GM19397 (cell line): ENCODE data around the gene KCNJ5.

Source experiments
- ATAC-seq: cut with Tn5 transposase; IDR thresholded peaks from one replicate; pipeline ENCODE4 v1.9.1; 2021; ENCODE audit warnings: mild to moderate bottlenecking, moderate library complexity; ENCODE audit not compliant: unreplicated experiment

Gene KCNJ5

DNA sequence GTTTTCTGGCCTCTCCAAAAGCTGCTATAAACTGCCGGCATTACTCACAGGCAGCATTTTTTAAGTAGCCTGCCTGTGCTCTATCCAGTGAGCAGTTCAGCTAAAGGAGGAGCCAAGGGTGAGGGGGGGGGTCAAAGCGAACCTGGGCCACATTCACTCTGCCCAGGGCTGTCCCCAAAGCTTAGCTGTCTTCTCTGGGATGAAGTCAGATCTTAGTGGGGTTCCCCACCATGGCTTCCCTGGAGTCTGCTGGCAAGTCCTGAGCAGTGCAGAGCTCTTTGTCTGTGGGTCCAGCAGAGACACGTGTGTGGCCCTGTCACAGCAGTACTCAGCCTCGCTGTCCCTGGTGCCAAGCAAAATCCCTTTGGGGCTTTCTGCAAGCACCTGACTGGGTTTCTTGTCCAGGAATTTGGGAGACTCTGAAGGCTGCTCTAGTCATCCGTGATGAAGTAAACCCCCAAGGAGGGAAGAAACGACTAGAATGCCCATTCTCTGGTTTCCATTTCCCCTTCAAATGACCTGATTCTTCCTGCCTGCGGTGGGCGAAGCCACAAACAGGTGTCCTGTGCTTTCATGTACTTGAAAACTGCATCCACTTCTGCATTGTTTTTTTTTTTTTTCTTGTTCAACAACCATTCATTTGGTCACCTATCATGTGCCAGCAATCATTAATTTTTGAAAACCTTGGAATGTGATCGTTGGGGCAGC lies 2.6 kb downstream of the KCNJ5 start:
- ATAC-seq, result peak; percentile 63

DNA sequence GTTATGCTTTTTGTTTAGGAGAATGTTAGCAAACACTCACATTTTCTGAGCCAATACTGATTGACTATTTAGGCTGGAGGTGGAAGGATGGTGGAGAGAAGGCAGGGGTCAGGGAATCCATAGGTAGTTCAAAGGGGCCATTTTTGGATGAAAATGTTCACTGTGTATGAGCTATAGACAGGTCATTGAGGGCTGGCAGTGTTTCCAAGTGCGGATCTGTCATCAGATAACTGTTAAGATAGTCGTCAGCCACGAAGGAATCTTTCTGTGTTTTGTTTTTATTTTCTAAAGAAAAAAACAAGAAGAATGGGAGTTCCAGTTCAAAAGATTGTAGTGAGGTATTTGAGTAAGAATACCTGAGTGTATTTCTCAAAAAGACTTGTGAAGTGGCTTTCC lies 3.1 kb downstream of the KCNJ5 start:
- no peak for ATAC-seq

DNA sequence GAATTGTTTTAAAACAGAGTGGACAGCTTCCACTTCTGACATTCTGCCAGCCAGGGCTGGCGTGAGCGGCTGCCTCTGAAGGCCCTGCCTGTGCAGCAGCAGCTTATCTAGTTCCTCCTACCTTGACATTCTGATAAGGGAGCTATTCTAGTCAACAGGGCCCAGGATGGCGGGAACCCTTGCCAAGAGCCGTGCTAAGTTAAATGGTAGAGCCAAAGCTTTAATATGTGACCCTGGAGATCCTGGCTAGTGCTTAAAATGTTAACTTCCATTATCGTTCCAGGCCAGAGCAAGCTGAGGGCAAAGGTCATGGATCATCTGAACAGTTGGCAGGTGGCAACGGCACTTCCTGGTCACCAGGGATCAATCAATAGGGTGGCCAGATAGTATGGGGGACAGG lies 3.5 kb downstream of the KCNJ5 start:
- no peak for ATAC-seq

DNA sequence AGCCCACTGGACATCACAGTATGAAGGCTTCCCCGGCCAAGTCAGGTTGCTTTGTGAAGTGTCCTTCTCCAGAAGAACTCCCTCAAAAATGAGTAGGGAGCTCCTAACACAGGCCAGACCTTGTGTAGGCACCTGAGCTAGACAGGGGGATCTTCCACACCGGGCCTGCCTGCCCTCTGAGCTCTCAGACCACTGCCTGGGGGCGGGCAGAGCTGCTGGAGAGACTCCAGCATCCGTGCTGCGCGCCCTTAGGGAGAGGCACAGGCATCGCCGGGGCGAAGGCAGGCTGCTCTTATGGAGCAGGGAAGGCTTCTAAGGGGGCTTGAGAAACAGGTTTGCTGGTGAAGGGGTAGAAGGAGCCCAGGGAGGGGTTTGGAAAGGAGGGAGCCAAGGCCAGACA lies 4.4 kb downstream of the KCNJ5 start:
- ATAC-seq, result no peak

DNA sequence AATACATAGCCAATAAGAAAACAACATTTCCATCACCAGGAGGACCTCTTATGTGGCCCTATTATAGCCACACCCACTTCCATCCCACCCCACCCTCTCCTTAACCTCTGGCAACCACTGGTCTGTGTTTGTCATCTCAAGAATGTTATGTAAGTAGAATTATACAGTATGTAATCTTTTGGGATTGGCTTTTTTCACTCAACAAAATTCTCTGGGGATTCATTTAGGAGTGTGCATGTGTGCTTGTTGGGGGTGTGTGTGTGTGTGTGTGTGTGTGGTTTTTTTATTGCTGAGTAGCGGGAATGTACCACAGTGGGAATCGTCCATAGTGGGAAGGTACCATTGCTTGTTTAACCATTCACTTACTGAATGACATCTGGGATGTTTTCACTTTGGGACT lies 5.2 kb downstream of the KCNJ5 start:
- ATAC-seq, result no peak

DNA sequence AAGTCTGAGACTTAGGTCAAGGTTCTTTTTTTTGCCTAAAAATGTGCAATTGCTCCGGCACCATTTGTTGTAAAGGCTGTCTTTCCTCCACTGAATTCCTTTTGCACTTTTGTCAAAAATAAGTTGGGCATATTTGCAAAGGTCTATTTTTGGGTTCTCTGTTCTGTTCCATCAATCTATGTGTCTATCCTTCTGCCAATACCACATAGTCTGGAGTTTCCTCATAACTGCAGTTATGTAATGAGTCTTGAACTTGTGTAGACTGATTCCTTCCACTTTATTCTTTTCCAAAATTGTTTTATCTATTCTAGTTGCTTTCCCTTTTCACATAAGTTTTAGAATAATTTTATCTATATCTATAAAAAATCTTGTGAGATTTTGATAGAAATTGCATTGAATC lies 6.7 kb downstream of the KCNJ5 start:
- no peak for ATAC-seq

DNA sequence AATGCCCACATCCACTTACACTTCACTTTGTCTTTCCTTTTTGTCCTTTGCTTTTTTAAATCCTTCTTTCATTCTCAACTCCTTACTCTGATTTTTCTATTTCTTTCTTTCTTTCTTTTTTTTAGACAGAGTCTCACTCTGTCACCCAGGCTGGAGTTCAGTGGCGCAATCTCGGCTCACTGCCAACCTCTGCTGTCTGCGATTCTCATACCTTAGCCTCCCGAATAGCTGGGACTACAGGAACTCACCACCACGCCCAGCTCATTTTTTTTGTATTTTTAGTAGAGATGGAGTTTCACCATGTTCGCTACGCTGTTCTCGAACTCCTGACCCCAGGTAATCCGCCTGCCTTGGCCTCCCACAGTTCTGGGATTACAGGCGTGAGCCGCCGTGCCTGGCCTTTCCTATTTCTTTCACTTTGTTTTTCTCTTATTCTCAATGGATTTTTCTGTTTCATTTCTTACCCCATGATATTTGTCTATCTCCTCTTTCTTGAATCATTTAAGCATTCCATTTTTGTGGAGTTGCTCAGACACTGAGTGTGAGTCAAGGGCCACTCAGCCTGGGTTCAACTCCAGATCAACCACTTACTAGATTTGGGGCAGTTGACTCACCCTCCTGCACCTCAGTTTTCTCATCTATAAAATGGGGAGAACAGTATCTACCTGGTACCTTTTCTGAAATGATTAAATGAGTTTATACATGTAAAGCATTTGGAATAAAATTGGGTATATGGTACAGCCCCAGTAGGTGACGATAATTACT lies 7.6 kb downstream of the KCNJ5 start:
- no peak for ATAC-seq

GRCh38 chr11:128900468-128900867 lies 9.3 kb downstream of the KCNJ5 start:
- no peak for ATAC-seq

DNA sequence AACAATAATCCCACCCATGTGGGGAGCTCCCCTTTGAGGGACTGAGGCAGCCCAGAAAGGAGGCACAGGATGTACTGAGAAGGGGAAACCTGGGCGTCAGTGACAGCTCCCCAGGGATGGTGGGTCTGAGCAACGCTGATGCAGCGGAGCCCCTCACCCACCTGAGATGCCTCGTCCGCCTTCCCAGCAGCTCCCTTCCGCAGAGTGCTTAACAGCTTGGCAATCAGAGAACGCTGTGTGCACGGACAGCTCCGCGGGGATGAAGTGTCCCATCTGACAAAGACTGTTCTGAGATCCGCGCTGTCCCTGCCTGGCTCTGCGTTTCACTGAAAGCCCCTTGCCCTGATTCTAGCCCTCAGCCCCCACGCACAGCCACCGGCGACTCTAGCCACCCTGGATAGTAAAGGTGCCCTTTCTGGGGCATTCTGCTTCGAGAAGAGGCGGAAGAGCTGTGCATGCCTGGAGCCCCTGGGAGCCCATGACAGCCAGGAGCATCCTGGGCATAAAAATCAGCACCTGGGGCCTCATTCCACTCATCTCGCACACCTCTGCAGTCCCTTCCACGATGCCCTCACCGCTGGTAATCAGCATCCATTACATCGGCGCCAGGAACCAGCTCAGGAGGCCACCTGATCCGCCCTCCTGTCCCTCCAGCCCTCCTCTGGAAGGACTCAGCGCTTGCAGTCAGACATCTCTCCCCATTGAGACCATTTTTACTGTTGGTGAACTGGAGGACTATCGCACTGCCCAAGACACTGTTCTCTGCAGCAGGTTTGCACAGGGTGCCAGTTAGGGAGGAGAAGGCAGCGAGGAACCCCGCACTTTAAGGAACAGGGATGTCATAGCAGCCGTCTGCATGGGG lies 10.7 kb downstream of the KCNJ5 start:
- no peak for ATAC-seq

GRCh38 chr11:128902515-128903066 lies 11.4 kb downstream of the KCNJ5 start:
- ATAC-seq, result no peak

GRCh38 chr11:128903248-128904061 lies 12.3 kb downstream of the KCNJ5 start:
- no peak for ATAC-seq

DNA sequence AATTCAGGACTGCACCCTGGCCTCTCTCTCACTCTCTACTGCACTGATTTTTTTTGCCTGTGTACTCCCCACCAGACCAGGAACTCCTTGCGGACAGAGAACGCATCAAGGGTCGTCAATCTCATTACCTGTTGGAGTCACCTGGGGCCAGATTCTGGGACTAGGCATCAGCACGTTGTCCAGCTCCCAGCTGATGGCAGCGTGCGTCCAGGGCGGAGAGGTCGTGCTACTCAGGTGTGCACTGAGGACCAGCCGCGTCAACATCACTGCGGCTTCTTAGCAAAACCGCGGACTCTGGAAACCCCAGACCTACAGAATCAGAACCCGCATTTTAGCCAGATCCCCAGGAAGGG lies 13.1 kb downstream of the KCNJ5 start:
- ATAC-seq, result no peak

DNA sequence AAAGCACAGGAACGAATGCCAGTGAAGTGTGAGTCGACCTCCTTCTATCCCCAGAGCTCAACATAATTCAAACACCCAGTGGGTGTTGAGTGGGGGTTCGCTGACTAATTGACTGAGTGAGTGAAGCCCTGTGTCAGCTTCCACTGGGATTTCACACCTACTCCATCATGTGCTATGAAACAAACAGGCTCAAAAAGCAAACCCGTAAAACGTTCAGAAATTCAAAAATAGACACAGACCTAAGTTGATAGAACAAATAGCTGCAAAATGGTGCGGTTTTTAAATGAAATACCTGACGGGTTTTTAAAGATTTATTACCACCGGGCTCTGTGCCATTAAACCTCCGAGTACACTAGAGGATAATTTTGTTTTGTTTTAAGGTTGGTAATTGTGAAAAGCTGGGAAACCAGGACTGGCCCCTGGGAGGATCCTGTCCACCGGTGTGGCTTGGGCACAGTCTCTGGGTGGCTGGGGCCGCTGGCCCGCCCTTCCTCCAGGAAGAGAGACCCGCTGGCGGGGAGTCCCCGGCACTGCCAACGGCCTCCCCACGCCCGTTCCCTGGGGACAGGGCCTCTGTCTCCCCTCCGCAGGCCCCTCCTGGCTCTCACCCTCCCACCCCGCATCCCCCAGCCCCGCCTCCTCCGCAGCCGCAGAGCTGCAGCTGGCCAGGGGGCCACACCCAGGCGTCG lies 13.6 kb downstream of the KCNJ5 start:
- peak; percentile 39 for ATAC-seq

DNA sequence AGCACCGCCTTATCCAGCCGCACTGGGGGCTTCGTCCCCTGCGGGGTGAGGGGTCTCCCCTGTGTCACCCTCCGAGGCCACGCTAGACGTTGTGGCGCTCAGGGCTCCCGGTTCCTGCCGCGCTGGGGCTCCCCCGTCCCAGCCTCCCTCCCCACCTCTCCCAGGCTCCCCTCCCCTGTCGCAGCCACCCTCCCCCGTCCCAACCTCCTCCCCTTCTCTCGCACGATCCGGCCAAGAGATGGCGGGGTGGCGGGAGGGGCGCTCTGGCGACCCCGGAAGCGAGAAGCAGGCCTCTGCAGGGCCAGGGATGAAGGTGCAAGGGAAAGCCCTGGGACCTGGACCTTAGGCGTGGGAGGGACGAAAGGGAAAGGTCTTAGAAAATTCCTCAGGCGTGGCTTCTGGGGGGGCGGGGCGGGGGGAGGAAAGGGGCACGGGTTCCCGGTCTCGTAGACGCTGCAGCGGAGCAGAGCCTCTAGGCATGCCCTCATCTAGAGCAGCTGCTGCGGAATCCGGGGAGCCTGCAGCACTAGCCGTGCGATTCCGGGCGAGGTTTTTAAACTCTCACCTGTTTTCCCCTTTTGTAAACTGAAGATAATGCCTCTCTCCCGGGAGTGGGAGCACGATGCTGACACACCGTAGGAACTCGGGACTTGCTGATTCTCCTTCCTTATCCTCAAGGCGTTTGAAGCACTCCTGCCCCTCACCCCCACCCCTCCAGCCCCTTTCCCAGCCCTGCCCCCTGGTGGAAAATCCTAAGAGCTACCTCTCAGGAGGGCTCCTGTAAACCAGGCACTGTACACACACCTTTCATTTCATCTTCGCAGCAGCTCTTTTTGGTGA lies 14.4 kb downstream of the KCNJ5 start:
- ATAC-seq, result peak; percentile 38

- no peak for ATAC-seq
Measured at GRCh38 chr11:128906185-128907050, 15.3 kb downstream of the KCNJ5 start.

DNA sequence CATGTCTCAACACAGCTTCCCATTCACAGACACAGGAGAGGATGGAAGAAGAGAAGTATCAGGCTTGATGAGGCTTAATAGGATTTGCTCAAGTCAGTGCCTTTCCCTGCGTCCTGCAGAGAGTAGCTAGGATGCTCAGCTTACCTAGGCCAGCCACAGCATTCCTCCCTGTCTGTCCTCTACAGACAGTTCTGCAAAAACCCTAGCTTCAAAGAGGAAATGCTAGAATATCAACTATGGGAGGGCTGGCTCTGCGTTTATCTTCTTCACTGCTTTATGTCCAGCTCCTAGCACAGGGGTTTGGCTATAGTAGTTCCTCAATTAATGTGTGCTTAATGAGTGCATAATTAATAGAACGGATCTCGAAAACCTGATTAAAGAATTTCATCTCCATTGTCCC lies 16.4 kb downstream of the KCNJ5 start:
- no peak for ATAC-seq

DNA sequence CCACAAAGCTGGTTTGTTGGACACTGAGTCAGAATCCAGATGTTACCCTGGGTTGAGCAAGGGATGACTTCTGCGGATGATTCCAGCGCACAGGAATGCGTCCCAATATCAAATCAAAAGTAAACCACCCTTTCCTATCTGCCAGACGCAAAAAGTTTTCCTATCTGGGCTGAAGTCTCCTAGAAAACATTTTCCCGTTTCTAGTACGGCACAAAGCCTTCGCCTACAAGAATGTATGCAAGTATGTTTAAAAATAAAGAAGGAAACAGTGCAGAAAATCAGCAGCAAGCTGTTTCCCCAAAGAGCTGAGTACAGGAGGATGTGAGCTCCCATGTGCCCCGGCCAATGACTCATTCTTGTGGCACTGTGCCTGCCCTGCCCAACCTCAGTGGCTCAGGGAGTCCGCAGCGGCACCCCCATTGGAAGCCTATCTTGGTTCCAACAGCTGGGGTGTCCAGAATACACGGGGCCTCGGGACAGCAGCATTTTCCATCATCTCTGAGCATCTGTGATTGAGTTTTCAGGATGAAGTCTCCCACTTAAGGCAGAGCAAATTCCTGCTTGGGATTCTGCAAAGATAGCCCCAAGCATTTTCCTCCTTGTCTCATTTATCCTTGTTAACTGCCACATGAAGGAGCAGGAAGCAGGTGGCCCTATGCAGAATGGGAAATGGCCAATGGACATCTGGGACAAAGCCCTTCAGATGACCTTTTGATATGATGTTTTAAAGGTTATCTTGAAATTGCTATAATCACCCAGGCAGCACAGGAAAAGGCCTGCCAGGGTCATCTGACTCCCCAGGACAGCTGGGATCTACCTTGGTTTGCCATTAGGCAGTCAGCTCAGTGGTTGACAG lies 17.5 kb downstream of the KCNJ5 start:
- no peak for ATAC-seq
